ENCODE measurements around the gene AHI1.

The AHI1 gene

GRCh38 chr6:135464634-135465033 is 32.9 kb downstream of the AHI1 start:
- DNase-seq (ENCODE audit: low read depth in 1 of 2, low spot score in 1 of 2), result no peak

GRCh38 chr6:135461208-135461607 is 36.3 kb downstream of the AHI1 start:
- no peak for DNase-seq (ENCODE audit: low read depth in 1 of 2, low spot score in 1 of 2)

GRCh38 chr6:135458051-135458450 is 39.5 kb downstream of the AHI1 start:
- DNase-seq (ENCODE audit: low read depth in 1 of 2, low spot score in 1 of 2), result no peak

GRCh38 chr6:135451617-135452190 is 45.8 kb downstream of the AHI1 start:
- no peak for DNase-seq (ENCODE audit: low read depth in 1 of 2, low spot score in 1 of 2)

GRCh38 chr6:135449246-135449645 is 48.3 kb downstream of the AHI1 start:
- no peak for DNase-seq (ENCODE audit: low read depth in 1 of 2, low spot score in 1 of 2)

- DNase-seq (ENCODE audit: low read depth in 1 of 2, low spot score in 1 of 2), result no peak
These were observed 57.3 kb downstream of the AHI1 start for GRCh38 chr6:135440087-135440792.

- no peak for DNase-seq (ENCODE audit: low read depth in 1 of 2, low spot score in 1 of 2)
These were observed 58.0 kb downstream of the AHI1 start for GRCh38 chr6:135439549-135439948.

- no peak for DNase-seq (ENCODE audit: low read depth in 1 of 2, low spot score in 1 of 2)
These were observed 58.5 kb downstream of the AHI1 start for GRCh38 chr6:135438907-135439535.

- no peak for DNase-seq (ENCODE audit: low read depth in 1 of 2, low spot score in 1 of 2)
These were observed 62.5 kb downstream of the AHI1 start for GRCh38 chr6:135434991-135435390.

- DNase-seq (ENCODE audit: low read depth in 1 of 2, low spot score in 1 of 2), result no peak
These were observed 63.4 kb downstream of the AHI1 start for GRCh38 chr6:135434095-135434494.

- no peak for DNase-seq (ENCODE audit: low read depth in 1 of 2, low spot score in 1 of 2)
These were observed 69.5 kb downstream of the AHI1 start for GRCh38 chr6:135428078-135428477.

- DNase-seq (ENCODE audit: low read depth in 1 of 2, low spot score in 1 of 2), result no peak
These were observed 70.7 kb downstream of the AHI1 start for GRCh38 chr6:135426833-135427232.

GRCh38 chr6:135424385-135424784 is 73.2 kb downstream of the AHI1 start:
- DNase-seq (ENCODE audit: low read depth in 1 of 2, low spot score in 1 of 2), result no peak

GRCh38 chr6:135423649-135424128 is 73.9 kb downstream of the AHI1 start:
- DNase-seq (ENCODE audit: low read depth in 1 of 2, low spot score in 1 of 2), result no peak

- DNase-seq (ENCODE audit: low read depth in 1 of 2, low spot score in 1 of 2), result no peak
These were observed 78.4 kb downstream of the AHI1 start for GRCh38 chr6:135419162-135419561.

GRCh38 chr6:135418040-135418760 is 79.3 kb downstream of the AHI1 start:
- DNase-seq (ENCODE audit: low read depth in 1 of 2, low spot score in 1 of 2), result no peak

- DNase-seq (ENCODE audit: low read depth in 1 of 2, low spot score in 1 of 2), result no peak
These were observed 84.8 kb downstream of the AHI1 start for GRCh38 chr6:135412761-135413160.

GRCh38 chr6:135411849-135412248 is 85.7 kb downstream of the AHI1 start:
- DNase-seq (ENCODE audit: low read depth in 1 of 2, low spot score in 1 of 2), result no peak

- DNase-seq (ENCODE audit: low read depth in 1 of 2, low spot score in 1 of 2), result no peak
These were observed 86.2 kb downstream of the AHI1 start for GRCh38 chr6:135411339-135411738.

- no peak for DNase-seq (ENCODE audit: low read depth in 1 of 2, low spot score in 1 of 2)
These were observed 86.7 kb downstream of the AHI1 start for GRCh38 chr6:135410856-135411255.

- no peak for DNase-seq (ENCODE audit: low read depth in 1 of 2, low spot score in 1 of 2)
These were observed 94.0 kb downstream of the AHI1 start for GRCh38 chr6:135403584-135403983.

- no peak for DNase-seq (ENCODE audit: low read depth in 1 of 2, low spot score in 1 of 2)
These were observed 95.2 kb downstream of the AHI1 start for GRCh38 chr6:135402311-135402710.
